Esophagus squamous epithelium (tissue), 4 donors: ENCODE measurements around the gene RBBP8.

Source experiments
- CTCF ChIP-seq, 6 experiments: fragments of 450-650 bp in 4 of 6; fragments of 200-600 bp in 2 of 6; sonication (generic) in 2 of 6; IDR thresholded peaks; one replicate each; pipeline ENCODE4 v1.5.1; 2016 to 2019; ENCODE audit warnings: antibody characterized with exemption in 6 of 6, mild to moderate bottlenecking in 4 of 6, moderate library complexity in 4 of 6
- POLR2A ChIP-seq, 4 donors: fragments of 450-650 bp; IDR thresholded peaks; one replicate each; pipeline ENCODE4 v1.6.1; 2017; ENCODE audit warnings: antibody characterized with exemption in 4 of 4, mild to moderate bottlenecking in 4 of 4, moderate library complexity in 3 of 4

GRCh38 chr18:22961156-22961555, 28.0 kb downstream of the RBBP8 start:
- TF ChIP-seq CTCF (IDR thresholded peaks at IDR 0.05) (no peak), POLR2A (IDR thresholded peaks at IDR 0.05) (no peak)
